Measurements from ENCODE around the gene XPO6. TPM values are rescaled to one million over a fixed set of nuclear protein-coding genes. Genes with fewer than 3 reads are reported as not detected.

The XPO6 gene
- total RNA-seq, 1 experiment from 2014 or later: 135 TPM

DNA sequence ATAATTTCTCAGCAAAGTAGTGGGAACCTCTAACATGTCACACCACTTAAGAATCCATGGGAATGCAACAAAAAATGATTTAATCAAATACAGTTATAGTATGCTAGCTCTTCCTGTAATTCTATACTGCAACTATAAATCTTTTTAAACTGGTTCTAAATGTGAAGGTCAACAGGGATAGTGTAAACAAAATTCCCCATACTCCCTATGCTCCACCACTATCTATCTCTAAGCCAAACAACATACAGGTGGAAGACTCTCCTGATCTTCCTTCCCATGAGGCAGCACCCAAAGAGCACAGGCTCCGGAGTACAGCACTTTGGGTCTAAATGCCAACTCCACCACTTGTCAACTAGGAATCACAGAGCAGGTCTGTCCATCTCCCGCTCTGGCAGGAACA lies 4.4 kb downstream of the XPO6 start:
- H3K27me3 ChIP-seq (ENCODE audit: control insufficient read depth, insufficient read depth, low read length): no peaks in the 10 kb centered on the region
- CTCF ChIA-PET: no interaction called here
- intact Hi-C loops (cut with micrococcal nuclease; ENCODE audit: unreplicated experiment): no loop called here

DNA sequence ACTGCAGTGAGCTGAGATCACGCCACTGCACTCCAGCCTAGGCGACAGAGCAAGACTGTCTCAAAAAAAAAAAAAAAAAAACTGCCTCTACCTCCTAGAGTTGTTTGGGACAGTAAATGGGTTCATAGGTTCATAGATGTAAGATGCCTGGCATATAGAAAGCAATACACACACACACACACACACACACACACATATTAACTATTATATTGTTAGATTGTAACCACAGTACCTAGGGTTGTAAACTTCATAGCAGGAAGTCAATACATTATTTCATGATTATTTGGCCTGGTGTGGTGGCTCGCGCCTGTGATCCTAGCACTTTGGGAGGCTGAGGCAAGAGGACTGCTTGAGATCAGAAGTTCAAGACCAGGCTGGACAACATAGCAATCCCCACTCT lies 5.8 kb downstream of the XPO6 start:
- Histone ChIP-seq H3K4me1 (ENCODE audit: control insufficient read depth, insufficient read depth, low read length) (peaks cover 5% of the 10 kb centered on the region; the same call in 1 of the 2 replicates), H3K27ac (ENCODE audit: low read length) (no peak overlapping the region), H3K36me3 (ENCODE audit: control insufficient read depth, insufficient read depth, low read length) (peaks cover 18% of the 10 kb centered on the region), H3K4me3 (ENCODE audit: low read depth in 2 of 2, low read length in 2 of 2) (no peak overlapping the region), H3K27me3 (ENCODE audit: control insufficient read depth, insufficient read depth, low read length) (no peaks in the 10 kb centered on the region), H3K9me3 (ENCODE audit: control insufficient read depth, insufficient read depth, low read depth, low read length) (no peaks in the 10 kb centered on the region)
- BruUV-seq (replicated peaks): no TSS peak
- CTCF ChIA-PET: no interaction called here
- TF ChIP-seq, protein P1, sequence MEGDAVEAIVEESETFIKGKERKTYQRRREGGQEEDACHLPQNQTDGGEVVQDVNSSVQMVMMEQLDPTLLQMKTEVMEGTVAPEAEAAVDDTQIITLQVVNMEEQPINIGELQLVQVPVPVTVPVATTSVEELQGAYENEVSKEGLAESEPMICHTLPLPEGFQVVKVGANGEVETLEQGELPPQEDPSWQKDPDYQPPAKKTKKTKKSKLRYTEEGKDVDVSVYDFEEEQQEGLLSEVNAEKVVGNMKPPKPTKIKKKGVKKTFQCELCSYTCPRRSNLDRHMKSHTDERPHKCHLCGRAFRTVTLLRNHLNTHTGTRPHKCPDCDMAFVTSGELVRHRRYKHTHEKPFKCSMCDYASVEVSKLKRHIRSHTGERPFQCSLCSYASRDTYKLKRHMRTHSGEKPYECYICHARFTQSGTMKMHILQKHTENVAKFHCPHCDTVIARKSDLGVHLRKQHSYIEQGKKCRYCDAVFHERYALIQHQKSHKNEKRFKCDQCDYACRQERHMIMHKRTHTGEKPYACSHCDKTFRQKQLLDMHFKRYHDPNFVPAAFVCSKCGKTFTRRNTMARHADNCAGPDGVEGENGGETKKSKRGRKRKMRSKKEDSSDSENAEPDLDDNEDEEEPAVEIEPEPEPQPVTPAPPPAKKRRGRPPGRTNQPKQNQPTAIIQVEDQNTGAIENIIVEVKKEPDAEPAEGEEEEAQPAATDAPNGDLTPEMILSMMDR (IDR thresholded peaks at IDR 0.05): no peak
- TF ChIP-seq TCF7L2 (IDR thresholded peaks at IDR 0.05; ENCODE audit: low read depth, low read length) (no peak), SIN3A (IDR thresholded peaks at IDR 0.05; ENCODE audit: borderline replicate concordance, insufficient read depth, low read depth, low read length) (no peak), POLR2AphosphoS5 (IDR thresholded peaks at IDR 0.05; ENCODE audit: low read depth, low read length) (no peak)
- TF ChIP-seq, protein P2, sequence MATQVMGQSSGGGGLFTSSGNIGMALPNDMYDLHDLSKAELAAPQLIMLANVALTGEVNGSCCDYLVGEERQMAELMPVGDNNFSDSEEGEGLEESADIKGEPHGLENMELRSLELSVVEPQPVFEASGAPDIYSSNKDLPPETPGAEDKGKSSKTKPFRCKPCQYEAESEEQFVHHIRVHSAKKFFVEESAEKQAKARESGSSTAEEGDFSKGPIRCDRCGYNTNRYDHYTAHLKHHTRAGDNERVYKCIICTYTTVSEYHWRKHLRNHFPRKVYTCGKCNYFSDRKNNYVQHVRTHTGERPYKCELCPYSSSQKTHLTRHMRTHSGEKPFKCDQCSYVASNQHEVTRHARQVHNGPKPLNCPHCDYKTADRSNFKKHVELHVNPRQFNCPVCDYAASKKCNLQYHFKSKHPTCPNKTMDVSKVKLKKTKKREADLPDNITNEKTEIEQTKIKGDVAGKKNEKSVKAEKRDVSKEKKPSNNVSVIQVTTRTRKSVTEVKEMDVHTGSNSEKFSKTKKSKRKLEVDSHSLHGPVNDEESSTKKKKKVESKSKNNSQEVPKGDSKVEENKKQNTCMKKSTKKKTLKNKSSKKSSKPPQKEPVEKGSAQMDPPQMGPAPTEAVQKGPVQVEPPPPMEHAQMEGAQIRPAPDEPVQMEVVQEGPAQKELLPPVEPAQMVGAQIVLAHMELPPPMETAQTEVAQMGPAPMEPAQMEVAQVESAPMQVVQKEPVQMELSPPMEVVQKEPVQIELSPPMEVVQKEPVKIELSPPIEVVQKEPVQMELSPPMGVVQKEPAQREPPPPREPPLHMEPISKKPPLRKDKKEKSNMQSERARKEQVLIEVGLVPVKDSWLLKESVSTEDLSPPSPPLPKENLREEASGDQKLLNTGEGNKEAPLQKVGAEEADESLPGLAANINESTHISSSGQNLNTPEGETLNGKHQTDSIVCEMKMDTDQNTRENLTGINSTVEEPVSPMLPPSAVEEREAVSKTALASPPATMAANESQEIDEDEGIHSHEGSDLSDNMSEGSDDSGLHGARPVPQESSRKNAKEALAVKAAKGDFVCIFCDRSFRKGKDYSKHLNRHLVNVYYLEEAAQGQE (IDR thresholded peaks at IDR 0.05; ENCODE audit: insufficient read depth in 1 of 2, low read depth in 2 of 2, low read length in 1 of 2): no peak
- DNase-seq (ENCODE audit: low read depth, low spot score) (no peak), ATAC-seq (no peak)
- in situ Hi-C loops (cut with HindIII; ENCODE audit: low pct_unique_long_range_greater_than_20kb, low sequenced_read_pairs) (no loop called here), intact Hi-C loops (cut with micrococcal nuclease; ENCODE audit: unreplicated experiment) (no loop called here)
- POLR2A ChIA-PET: no interaction called here

More for the DNA sequence above, 4.4 kb downstream of the XPO6 start:
- in situ Hi-C loops (cut with HindIII; ENCODE audit: low pct_unique_long_range_greater_than_20kb, low sequenced_read_pairs): no loop called here
- Histone ChIP-seq H3K36me3 (ENCODE audit: control insufficient read depth, insufficient read depth, low read length) (peaks cover 15% of the 10 kb centered on the region), H3K4me1 (ENCODE audit: control insufficient read depth, insufficient read depth, low read length) (peaks cover 7% of the 10 kb centered on the region; the same call in 1 of the 2 replicates), H3K4me3 (ENCODE audit: low read depth in 2 of 2, low read length in 2 of 2) (no peak overlapping the region), H3K9me3 (ENCODE audit: control insufficient read depth, insufficient read depth, low read depth, low read length) (no peaks in the 10 kb centered on the region), H3K27ac (ENCODE audit: low read length) (no peak overlapping the region)
- no peak for ATAC-seq
- TF ChIP-seq POLR2AphosphoS5 (IDR thresholded peaks at IDR 0.05; ENCODE audit: low read depth, low read length) (no peak), TCF7L2 (IDR thresholded peaks at IDR 0.05; ENCODE audit: low read depth, low read length) (no peak), SIN3A (IDR thresholded peaks at IDR 0.05; ENCODE audit: borderline replicate concordance, insufficient read depth, low read depth, low read length) (no peak)
- TF ChIP-seq, protein P1 (IDR thresholded peaks at IDR 0.05): no peak
- TF ChIP-seq, protein P2 (IDR thresholded peaks at IDR 0.05; ENCODE audit: insufficient read depth in 1 of 2, low read depth in 2 of 2, low read length in 1 of 2): no peak
- POLR2A ChIA-PET: no interaction called here
- no TSS peak for BruUV-seq (replicated peaks)
- DNase-seq (ENCODE audit: low read depth, low spot score): no peak

Data from Panc1 (cell line).